BE2C (cell line): ENCODE results near the gene JAZF1.

Source experiments
- DNase-seq: peaks from one replicate; pipeline ENCODE4 v3.0.0-alpha.2; 2020
- H3K27me3 ChIP-seq: fragments of 250-450 bp; sonication (Bioruptor Pico); 2 replicates; pipeline ENCODE4 v1.5.1; 2020; ENCODE audit warnings: mild to moderate bottlenecking
- H3K36me3 ChIP-seq: fragments of 250-450 bp; sonication (Bioruptor Pico); 2 replicates; pipeline ENCODE4 v1.5.1; 2020; ENCODE audit warnings: mild to moderate bottlenecking
- H3K4me1 ChIP-seq: fragments of 250-450 bp; sonication (Bioruptor Pico); 2 replicates; pipeline ENCODE4 v1.5.1; 2020
- H3K4me3 ChIP-seq: 2 replicates; pipeline ENCODE4 v1.5.1; 2011; ENCODE audit warnings: low read depth, low read length
- H3K9me3 ChIP-seq: fragments of 250-450 bp; sonication (Bioruptor Pico); 2 replicates; pipeline ENCODE4 v1.5.1; 2020
- TF ChIP-seq, protein P1 (sequence below): IDR thresholded peaks from 2 replicates; pipeline ENCODE4 v1.5.1; 2012; ENCODE audit warnings: mild to moderate bottlenecking, low read depth, low read length

The JAZF1 gene

DNA sequence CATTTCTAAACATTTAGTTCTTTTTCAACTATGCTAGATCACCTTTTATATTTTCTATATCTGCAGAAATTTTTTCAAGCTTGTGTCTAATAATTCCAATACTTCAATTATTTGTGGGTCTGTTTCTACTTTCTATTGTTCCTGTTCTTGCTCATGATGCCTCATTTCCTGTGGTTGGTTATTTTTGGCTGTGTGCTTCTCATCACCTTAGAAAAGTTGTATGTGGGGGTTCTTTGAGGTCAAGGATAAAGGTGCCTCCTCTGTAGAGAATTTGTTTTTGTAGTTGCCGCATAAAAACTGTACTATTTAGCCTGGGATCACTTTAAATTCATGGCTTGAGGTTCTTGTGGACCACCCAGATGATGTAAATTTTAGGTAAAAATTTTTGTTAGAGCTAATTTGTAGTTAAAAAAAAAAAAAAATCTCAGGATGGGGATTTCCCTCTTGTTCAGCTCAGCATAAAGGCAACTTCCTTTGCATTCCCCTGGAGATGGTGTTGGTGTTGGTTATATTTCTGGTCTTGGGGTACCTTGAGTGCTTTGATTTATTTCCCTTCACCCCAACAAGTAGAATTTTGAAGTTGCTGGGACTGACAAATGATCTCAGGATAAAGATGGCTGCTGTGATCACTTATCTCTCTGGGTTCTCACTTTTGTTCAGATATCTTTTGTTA, 27.0 kb upstream of the JAZF1 start:
- Histone ChIP-seq H3K27me3 (no peaks in the 10 kb centered on the region), H3K9me3 (no peaks in the 10 kb centered on the region), H3K4me3 (no peak overlapping the region), H3K36me3 (no peaks in the 10 kb centered on the region), H3K4me1 (no peaks in the 10 kb centered on the region)
- DNase-seq = no peak
- TF ChIP-seq, protein P1, sequence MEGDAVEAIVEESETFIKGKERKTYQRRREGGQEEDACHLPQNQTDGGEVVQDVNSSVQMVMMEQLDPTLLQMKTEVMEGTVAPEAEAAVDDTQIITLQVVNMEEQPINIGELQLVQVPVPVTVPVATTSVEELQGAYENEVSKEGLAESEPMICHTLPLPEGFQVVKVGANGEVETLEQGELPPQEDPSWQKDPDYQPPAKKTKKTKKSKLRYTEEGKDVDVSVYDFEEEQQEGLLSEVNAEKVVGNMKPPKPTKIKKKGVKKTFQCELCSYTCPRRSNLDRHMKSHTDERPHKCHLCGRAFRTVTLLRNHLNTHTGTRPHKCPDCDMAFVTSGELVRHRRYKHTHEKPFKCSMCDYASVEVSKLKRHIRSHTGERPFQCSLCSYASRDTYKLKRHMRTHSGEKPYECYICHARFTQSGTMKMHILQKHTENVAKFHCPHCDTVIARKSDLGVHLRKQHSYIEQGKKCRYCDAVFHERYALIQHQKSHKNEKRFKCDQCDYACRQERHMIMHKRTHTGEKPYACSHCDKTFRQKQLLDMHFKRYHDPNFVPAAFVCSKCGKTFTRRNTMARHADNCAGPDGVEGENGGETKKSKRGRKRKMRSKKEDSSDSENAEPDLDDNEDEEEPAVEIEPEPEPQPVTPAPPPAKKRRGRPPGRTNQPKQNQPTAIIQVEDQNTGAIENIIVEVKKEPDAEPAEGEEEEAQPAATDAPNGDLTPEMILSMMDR = no peak

DNA sequence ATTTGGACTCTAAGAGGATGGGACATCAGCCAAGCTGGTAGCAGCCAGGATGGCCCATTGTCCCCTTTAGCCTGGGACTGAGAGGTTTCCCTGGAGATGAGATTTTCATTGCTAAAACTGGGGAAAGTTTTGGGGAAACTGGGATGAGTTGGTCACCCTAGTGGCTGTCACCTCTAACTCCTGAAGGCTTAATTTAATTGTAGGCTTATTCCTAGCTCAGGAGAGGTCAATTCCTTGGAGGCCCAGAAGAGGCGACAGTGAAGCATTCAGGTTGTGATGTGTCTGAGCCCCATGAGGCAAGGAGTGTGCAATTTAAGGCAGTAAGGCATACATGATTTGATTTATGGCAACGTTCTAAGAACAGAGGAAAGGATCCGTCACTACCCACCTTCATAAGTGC, 24.9 kb upstream of the JAZF1 start:
- no peaks in the 10 kb centered on the region for H3K36me3 ChIP-seq
- no peak overlapping the region for H3K4me3 ChIP-seq
- H3K4me1 ChIP-seq = no peaks in the 10 kb centered on the region
- DNase-seq = no peak
- TF ChIP-seq, protein P1 = no peak
- no peaks in the 10 kb centered on the region for H3K9me3 ChIP-seq
- H3K27me3 ChIP-seq = no peaks in the 10 kb centered on the region

DNA sequence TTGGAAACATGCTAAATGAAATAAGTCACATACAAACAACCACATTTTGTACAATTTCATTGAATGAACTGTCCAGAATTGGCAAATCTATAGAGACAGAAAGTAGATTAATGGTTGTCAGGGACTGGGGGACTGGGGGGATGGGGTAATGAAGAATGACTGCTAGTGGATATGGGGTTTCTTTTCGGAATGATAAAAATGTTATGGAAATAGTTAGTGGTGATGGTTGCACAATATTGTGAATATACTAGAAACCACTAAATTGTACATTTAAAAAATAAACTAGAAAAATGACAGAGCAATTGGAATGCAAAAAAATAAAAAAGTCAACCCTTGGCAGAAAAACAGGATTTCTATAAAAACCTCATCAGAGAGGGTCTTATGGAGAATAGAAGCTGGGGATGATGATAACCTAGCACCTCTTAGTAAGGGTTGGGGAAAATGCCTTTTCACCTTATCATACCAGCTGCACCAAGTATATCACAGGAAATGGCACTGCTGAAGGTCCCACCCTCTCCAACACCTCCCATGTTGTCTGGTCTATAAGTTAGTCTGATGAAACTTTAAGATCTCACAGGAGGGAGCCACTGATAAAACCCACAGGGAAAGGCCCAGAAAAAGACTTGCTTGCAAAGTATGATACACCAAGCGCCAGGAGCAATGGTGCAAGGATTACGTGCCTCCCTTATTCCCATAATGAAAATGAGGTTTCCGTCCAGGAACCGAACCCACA, 23.1 kb upstream of the JAZF1 start:
- no peaks in the 10 kb centered on the region for H3K27me3 ChIP-seq
- TF ChIP-seq, protein P1 = no peak
- H3K4me1 ChIP-seq = no peaks in the 10 kb centered on the region
- no peaks in the 10 kb centered on the region for H3K36me3 ChIP-seq
- no peak for DNase-seq
- no peak overlapping the region for H3K4me3 ChIP-seq
- H3K9me3 ChIP-seq = no peaks in the 10 kb centered on the region

DNA sequence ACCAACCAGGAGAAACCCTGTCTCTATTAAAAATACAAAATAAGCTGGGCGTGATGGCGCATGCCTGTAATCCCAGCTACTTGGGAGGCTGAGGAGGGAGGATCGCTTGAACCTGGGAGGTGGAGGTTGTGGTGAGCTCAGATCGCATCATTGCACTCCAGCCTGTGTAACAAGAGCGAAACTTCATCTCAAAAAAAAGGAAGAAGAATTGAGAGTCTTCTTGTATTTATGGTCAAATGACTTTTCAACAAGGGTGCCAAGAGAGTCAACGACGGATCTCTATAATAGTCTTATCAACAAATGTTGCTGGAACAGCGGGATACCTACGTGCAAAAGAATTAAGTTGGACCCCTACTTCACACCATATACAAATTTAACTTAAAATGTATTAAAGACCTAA, 21.6 kb upstream of the JAZF1 start:
- H3K27me3 ChIP-seq = no peaks in the 10 kb centered on the region
- no peak for DNase-seq
- H3K36me3 ChIP-seq = no peaks in the 10 kb centered on the region
- H3K9me3 ChIP-seq = no peaks in the 10 kb centered on the region
- H3K4me3 ChIP-seq = no peak overlapping the region
- TF ChIP-seq, protein P1 = no peak
- no peaks in the 10 kb centered on the region; the same call in 1 of the 2 replicates for H3K4me1 ChIP-seq

DNA sequence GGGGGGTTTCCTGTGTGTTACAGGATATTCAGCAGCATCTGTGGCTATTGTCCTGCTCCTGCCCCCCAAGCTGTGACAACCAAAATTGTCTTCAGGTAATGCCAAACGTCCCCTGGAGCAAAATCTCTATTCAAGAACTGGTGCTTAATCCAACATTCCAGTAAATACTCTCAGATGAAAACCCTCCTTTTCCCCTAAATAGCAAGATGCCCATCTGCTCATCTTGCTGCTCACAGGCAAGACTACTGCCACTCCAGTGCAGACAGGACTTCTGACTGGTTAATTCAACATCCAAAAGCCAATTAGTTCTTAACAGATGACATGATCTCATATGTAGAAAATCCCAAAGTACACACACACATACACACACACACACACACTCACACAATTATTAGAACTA, 20.5 kb upstream of the JAZF1 start:
- TF ChIP-seq, protein P1 = no peak
- peaks cover 2% of the 10 kb centered on the region; the same call in 1 of the 2 replicates for H3K4me1 ChIP-seq
- H3K36me3 ChIP-seq = no peaks in the 10 kb centered on the region

DNA sequence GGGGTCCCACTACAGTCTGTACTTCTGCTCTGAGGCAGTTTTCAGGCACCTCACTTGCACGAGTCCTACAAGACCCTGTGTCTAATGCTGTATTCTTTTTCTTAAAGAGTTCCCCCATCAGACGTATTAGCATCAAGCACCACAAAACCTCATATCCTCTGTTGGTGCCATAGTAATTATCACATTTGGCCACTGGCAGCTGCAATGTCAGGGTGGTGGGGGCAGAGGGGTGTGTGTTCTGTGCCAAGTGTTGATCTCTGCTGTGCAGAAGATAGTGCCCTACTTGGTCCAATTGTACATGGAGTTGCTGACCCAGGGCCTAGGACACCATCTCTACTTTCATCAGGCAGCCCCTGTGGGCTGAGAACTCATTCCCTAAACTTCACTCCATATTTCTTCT, 20.0 kb upstream of the JAZF1 start:
- no peaks in the 10 kb centered on the region for H3K36me3 ChIP-seq
- no peaks in the 10 kb centered on the region for H3K27me3 ChIP-seq
- TF ChIP-seq, protein P1 = no peak
- H3K9me3 ChIP-seq = no peaks in the 10 kb centered on the region
- no peak overlapping the region for H3K4me3 ChIP-seq
- DNase-seq = no peak
- H3K4me1 ChIP-seq = peaks cover 2% of the 10 kb centered on the region; the same call in 1 of the 2 replicates

More for the DNA sequence above, 20.5 kb upstream of the JAZF1 start:
- Histone ChIP-seq H3K27me3 (no peaks in the 10 kb centered on the region), H3K4me3 (no peak overlapping the region), H3K9me3 (no peaks in the 10 kb centered on the region)
- DNase-seq = no peak
